Measurements from ENCODE around the gene PDZRN4.
"Not testable (repeated sequence)": the region's sequence is repeated elsewhere in the genome, so short reads cannot be mapped to it uniquely, and the experiment has no call there.

PDZRN4 gene

GRCh38 chr12:41577995-41578394 is 389.9 kb downstream of the PDZRN4 start:
- DNase-seq = no peak

- no peak for DNase-seq
Measured at GRCh38 chr12:41585784-41586183, 397.7 kb downstream of the PDZRN4 start.

- no peak for DNase-seq
Measured at GRCh38 chr12:41587574-41587973, 399.5 kb downstream of the PDZRN4 start.

- DNase-seq = no peak
Measured at GRCh38 chr12:41589878-41590277, 401.8 kb downstream of the PDZRN4 start.

- DNase-seq = no peak
Measured at GRCh38 chr12:41596190-41596589, 408.1 kb downstream of the PDZRN4 start.

GRCh38 chr12:41604830-41605229 is 416.7 kb downstream of the PDZRN4 start:
- no peak for DNase-seq

GRCh38 chr12:41605545-41606305 is 417.6 kb downstream of the PDZRN4 start:
- no peak for DNase-seq

- DNase-seq = no peak
Measured at GRCh38 chr12:41606468-41607445, 418.6 kb downstream of the PDZRN4 start.

GRCh38 chr12:41612892-41613557 is 424.9 kb downstream of the PDZRN4 start:
- DNase-seq = no peak

GRCh38 chr12:41615174-41615573 is 427.1 kb downstream of the PDZRN4 start:
- DNase-seq = not testable (repeated sequence)

GRCh38 chr12:41619705-41620104 is 431.6 kb downstream of the PDZRN4 start:
- DNase-seq = no peak

GRCh38 chr12:41621291-41621690 is 433.2 kb downstream of the PDZRN4 start:
- no peak for DNase-seq

Measured in CD4-positive, alpha-beta T cell treated with Interleukin-15 for 1 hour (primary cell).